Measurements from ENCODE around the gene CCDC92. TPM values are rescaled to one million over a fixed set of nuclear protein-coding genes. Genes with fewer than 3 reads are reported as not detected.

The CCDC92 gene
- polyA plus RNA-seq, 12 donors, result 23.8 to 48.0 (median 28.6) TPM; not detected in 1

DNA sequence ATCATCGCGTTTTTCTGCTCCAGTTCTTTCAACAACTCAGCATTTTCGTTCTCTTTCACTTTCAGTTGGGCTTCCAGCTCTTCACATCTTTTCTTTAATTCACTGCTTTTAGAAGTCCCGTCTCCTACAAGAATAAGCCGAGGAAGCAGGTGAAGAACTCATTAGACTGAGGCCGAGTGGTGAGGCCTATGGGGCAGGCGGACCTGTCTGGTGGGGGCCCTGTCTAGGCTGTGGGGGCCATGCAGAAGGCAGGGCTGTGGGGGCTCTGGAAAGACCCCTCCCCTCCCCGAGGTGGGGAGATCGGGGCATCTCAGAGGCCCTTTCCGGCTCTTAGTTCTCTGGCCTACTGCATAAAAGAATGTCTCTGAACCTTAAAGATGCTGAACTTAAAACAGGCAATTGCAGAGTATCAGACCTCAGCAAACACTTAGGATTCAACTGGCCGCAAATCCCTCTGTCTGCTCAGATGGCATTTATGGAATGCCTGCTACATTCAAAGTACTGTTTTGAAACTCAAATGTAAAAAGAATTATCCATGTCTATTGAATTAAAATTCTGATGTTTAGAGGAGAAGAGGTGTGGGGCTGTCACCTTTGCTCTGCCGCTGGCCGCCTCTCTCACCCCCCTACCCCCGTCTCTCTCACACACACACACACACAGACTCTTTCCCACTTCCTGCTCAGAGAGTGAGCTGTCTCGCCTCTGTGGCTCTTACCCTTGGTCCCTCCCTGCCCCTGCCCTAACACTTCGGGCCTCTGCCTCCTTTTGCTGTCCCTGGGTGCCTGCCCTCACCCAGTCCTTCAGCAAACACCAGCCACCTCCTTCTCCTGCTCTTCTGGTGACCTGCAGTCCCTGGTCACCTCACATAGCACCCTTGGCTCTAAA, 34.7 kb downstream of the CCDC92 start:
- DNase-seq, result no peak

GRCh38 chr12:123936956-123937706, 35.5 kb downstream of the CCDC92 start:
- DNase-seq, result no peak

GRCh38 chr12:123936471-123936870, 36.2 kb downstream of the CCDC92 start:
- no peak for DNase-seq

DNA sequence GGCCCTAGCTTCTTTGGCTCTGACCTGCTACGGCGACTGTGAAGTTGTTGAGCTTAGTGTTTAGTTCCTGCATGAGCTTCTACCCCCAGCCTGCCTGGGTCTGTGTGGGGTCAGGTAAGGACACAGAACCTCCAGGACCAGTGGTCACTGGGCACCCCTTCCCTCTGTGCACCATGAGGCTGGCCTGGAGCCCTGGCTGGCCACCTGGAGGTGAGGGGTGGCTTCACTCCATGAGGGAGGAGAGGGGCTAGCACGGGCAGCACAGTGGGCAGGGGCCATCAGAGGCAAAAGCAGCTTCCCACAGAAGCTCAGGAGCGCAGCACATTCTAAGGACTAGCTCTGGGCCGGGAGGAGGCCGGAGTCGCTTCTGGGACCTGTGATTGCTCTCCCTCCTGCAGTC, 36.7 kb downstream of the CCDC92 start:
- no peak for DNase-seq

DNA sequence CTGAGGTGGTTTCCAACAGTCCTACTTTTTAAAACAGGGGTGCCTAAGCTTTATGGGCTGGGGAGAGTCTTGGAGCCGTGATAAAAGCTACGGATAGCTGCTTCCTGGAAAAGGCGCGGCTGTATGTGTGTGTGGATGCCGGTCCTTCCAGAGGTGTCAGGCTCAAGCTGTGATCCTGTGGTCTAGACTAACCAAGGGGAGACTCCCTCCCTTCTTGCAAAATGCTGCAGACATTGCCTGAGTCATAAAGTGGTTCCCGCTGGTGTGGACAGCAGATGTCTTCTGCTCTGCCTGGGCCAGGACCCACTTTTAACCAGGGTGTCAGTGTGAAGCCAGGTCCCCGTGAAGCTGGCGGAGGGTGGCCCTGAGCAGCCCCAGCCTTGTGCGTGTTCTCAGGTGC, 37.8 kb downstream of the CCDC92 start:
- DNase-seq, result no peak

DNA sequence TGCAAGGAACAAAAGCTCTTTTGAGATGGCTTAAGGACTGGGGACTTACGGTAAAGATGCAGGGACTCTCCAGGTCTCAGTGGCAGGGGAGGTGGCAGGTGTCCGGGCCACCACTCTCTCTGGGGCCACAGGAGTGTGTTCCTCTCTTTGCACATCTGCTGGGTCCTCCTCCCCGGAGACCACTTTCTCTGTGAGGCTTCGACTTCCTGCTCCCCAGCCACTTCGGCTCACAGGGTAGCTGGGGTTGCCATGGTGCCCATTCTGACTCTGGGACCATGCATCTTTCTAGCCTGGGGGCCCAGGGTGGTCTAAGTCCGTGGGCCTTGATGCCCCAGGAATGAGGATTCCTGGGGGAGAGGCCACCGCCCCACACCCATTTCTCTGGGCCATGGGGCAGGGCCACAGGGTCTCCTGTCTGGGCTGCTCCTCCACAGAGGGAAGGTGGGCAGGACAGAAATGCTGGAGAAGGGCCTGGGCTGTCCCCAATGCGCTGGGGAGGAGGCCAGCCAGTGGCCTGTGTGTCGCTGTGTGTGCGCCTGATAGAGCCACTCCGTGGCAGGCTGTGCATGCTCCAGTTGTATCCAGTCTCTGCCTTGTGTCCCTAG, 38.5 kb downstream of the CCDC92 start:
- no peak for DNase-seq

DNA sequence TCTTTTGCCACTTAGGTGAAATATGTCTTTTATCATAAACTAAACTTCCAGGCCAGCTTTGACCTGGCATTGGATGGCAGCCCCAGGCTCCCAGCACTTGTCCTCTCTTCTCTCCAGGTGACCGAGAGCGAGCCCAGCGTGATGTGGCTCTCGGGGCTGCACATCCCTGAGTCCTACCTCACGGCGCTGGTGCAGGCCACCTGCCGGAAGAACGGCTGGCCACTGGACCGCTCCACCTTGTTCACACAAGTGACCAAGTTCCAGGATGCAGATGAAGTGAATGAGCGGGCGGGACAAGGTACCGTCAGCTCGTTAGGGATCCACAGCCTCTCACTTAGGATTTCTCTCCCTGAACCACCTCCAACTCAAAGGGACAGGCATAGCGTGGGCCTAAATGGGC, 39.4 kb downstream of the CCDC92 start:
- DNase-seq, result no peak

- DNase-seq, result no peak
Measured at GRCh38 chr12:123931686-123932321, 40.8 kb downstream of the CCDC92 start.

DNA sequence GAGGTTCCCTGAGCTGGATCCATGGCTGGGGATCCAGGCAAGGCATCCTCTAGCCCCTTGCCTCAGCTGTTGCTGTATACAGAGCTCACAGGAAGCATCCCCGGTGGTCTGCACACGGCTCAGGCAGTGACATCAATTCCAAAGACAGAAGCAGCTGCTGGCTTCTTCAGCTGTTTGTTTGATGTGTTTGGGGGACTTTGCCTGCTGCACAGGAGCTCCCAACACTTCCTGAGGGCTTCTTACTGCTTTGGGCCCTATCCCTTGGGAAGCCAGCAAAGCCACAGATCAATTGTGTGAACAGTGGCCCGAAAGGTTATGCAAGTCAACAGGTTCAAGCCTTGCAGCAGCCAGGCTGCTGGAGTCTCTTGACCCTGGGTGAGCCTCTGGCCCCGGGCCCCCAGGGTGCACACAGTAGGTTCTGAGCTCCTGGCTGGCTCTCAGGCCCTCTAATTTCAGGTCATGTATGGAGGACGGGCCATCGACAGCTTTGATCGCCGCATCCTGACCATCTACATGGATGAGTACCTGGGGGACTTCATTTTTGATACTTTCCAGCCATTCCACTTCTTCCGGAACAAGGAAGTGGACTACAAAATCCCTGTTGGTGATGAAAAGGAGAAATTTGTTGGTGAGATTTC, 42.6 kb downstream of the CCDC92 start:
- no peak for DNase-seq

GRCh38 chr12:123928897-123929296, 43.7 kb downstream of the CCDC92 start:
- DNase-seq, result no peak

DNA sequence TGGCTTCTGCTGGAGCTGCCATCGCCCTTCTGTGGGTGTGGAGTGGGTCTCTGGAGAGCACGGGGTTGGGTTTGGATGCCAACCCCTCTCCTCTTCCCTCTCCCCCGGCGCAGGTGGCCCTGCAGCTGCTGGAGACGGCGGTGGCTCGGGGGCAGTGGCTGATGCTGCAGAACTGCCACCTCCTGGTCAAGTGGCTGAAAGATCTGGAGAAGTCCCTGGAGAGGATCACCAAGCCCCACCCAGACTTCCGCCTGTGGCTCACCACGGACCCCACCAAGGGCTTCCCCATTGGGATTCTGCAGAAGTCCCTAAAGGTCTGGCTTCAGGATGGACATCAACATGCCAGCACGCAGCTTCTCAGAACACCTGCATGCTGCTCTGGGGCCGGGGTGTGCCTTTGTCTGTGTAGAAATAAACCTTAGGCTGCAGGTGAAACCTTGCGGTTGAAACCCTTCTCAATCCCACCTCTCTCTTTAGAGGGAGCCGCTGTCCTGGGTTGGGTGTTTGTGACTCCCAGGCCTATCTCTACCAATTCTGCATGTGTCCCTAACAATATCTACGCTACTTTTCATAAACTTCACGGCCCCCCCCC, 44.3 kb downstream of the CCDC92 start:
- DNase-seq, result no peak

GRCh38 chr12:123924539-123924938, 48.1 kb downstream of the CCDC92 start:
- DNase-seq, result no peak

DNA sequence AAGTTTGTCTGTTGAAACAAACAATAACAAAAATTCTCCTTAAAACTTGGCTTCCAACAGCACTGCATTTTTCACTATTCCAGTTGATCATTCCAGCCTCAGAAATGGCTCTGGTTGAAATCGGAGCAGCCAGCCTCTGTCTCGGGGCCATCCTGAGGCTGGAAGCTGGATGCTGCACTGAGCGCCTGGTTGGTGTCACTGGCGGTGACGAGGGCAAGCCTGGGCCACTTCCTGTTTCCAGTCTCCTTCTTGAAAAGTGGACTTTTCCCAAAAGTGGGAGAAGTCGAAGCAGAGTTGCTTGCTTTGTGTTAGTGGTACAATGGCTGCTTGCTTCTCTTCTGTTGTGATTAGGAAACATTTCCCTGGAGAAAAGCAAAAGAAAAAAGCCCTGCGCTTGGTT, 48.7 kb downstream of the CCDC92 start:
- no peak for DNase-seq

GRCh38 chr12:123923038-123923437, 49.6 kb downstream of the CCDC92 start:
- DNase-seq, result no peak

DNA sequence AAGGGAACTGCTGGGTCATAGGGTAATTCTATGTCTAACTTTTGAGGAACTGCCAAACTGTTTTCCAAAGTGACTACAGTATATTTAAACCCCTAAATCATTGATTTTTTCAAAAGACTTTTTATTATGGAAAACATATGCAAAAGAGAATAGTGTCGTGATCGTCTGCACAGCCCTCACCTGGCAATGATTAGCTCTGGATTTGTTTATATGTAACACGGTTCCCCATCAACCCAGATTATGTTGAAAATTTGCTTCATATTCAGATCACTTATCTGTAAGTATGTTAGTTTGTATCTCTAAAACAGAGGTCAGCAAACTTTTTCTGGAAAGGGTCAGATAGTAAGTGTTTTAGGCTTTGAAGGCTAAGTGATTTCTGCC, 52.7 kb downstream of the CCDC92 start:
- DNase-seq, result no peak

GRCh38 chr12:123917337-123917850, 55.2 kb downstream of the CCDC92 start:
- no peak for DNase-seq

GRCh38 chr12:123916729-123917128, 55.9 kb downstream of the CCDC92 start:
- no peak for DNase-seq

- DNase-seq, result no peak
Measured at GRCh38 chr12:123914726-123915333, 57.8 kb downstream of the CCDC92 start.

GRCh38 chr12:123912415-123913380, 59.9 kb downstream of the CCDC92 start:
- DNase-seq, result no peak

Data from muscle of arm (tissue), 12 donors.